ENCODE measurements around the gene TRDN. TPM values are rescaled to one million over a fixed set of nuclear protein-coding genes. Genes with fewer than 3 reads are reported as not detected.

Gene TRDN
- total RNA-seq, 1 experiment from 2014 or later = 39.8 TPM

DNA sequence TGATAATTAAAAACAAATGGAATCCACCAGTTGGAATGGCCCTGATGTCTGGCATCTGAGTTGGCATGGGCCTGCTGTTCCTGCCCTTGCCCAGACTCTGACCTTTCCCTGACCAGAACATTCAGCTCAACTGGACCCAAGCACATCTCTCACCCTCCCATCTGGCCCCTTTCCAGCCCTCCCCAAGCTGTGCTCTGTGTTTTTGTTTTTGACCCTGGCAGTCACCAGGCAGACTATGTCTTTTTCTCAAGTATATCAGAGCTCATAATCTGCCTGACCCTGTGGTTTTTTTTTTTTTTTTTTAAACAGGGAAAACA lies 117.6 kb downstream of the TRDN start (continued):
- TF ChIP-seq, protein P1, sequence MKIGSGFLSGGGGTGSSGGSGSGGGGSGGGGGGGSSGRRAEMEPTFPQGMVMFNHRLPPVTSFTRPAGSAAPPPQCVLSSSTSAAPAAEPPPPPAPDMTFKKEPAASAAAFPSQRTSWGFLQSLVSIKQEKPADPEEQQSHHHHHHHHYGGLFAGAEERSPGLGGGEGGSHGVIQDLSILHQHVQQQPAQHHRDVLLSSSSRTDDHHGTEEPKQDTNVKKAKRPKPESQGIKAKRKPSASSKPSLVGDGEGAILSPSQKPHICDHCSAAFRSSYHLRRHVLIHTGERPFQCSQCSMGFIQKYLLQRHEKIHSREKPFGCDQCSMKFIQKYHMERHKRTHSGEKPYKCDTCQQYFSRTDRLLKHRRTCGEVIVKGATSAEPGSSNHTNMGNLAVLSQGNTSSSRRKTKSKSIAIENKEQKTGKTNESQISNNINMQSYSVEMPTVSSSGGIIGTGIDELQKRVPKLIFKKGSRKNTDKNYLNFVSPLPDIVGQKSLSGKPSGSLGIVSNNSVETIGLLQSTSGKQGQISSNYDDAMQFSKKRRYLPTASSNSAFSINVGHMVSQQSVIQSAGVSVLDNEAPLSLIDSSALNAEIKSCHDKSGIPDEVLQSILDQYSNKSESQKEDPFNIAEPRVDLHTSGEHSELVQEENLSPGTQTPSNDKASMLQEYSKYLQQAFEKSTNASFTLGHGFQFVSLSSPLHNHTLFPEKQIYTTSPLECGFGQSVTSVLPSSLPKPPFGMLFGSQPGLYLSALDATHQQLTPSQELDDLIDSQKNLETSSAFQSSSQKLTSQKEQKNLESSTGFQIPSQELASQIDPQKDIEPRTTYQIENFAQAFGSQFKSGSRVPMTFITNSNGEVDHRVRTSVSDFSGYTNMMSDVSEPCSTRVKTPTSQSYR (CRISPR knock-in tag; IDR thresholded peaks at IDR 0.05) = no peak
- TF ChIP-seq TP53 (CRISPR knock-in tag; IDR thresholded peaks at IDR 0.05) (no peak), ELF4 (CRISPR knock-in tag; IDR thresholded peaks at IDR 0.05; ENCODE audit: low read depth) (no peak), FOXK1 (CRISPR knock-in tag; IDR thresholded peaks at IDR 0.05) (no peak), TCF7 (CRISPR knock-in tag; IDR thresholded peaks at IDR 0.05; ENCODE audit: low read depth) (no peak), ZNF396 (CRISPR knock-in tag; IDR thresholded peaks at IDR 0.05; ENCODE audit: borderline replicate concordance) (no peak), PRDM15 (CRISPR knock-in tag; IDR thresholded peaks at IDR 0.05) (no peak), ZNF263 (CRISPR knock-in tag; IDR thresholded peaks at IDR 0.05; ENCODE audit: low read depth) (no peak), NR3C1 (CRISPR knock-in tag; conservative IDR thresholded peaks at IDR 0.05; ENCODE audit: low read depth) (no peak), SMAD4 (CRISPR knock-in tag; IDR thresholded peaks at IDR 0.05) (no peak), GABPB1 (CRISPR knock-in tag; IDR thresholded peaks at IDR 0.05) (no peak)
- TF ChIP-seq, protein P2, sequence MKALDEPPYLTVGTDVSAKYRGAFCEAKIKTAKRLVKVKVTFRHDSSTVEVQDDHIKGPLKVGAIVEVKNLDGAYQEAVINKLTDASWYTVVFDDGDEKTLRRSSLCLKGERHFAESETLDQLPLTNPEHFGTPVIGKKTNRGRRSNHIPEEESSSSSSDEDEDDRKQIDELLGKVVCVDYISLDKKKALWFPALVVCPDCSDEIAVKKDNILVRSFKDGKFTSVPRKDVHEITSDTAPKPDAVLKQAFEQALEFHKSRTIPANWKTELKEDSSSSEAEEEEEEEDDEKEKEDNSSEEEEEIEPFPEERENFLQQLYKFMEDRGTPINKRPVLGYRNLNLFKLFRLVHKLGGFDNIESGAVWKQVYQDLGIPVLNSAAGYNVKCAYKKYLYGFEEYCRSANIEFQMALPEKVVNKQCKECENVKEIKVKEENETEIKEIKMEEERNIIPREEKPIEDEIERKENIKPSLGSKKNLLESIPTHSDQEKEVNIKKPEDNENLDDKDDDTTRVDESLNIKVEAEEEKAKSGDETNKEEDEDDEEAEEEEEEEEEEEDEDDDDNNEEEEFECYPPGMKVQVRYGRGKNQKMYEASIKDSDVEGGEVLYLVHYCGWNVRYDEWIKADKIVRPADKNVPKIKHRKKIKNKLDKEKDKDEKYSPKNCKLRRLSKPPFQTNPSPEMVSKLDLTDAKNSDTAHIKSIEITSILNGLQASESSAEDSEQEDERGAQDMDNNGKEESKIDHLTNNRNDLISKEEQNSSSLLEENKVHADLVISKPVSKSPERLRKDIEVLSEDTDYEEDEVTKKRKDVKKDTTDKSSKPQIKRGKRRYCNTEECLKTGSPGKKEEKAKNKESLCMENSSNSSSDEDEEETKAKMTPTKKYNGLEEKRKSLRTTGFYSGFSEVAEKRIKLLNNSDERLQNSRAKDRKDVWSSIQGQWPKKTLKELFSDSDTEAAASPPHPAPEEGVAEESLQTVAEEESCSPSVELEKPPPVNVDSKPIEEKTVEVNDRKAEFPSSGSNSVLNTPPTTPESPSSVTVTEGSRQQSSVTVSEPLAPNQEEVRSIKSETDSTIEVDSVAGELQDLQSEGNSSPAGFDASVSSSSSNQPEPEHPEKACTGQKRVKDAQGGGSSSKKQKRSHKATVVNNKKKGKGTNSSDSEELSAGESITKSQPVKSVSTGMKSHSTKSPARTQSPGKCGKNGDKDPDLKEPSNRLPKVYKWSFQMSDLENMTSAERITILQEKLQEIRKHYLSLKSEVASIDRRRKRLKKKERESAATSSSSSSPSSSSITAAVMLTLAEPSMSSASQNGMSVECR (CRISPR knock-in tag; IDR thresholded peaks at IDR 0.05; ENCODE audit: borderline replicate concordance) = no peak

- ChIA-PET POLR2A (no interaction called here), CTCF (interaction anchor here (0.8 to 2.2 kb wide), 3 partner anchors 11 to 196 kb away, joined by 3 to 10 read pairs (median 3); no protein-coding TSS in a partner anchor)
- Mint-ChIP-seq H3K4me3 (no peak overlapping the region), H3K27ac (peak overlapping the region; percentile 6; the same call in 1 of the 2 replicates), H3K36me3 (peaks cover 4% of the 10 kb centered on the region), H3K9me3 (no peaks in the 10 kb centered on the region), H3K27me3 (ENCODE audit: low read depth) (no peaks in the 10 kb centered on the region), H3K4me1 (peaks cover 28% of the 10 kb centered on the region)
- ATAC-seq (peak; percentile 48), DNase-seq (ENCODE audit: low spot score) (no peak)
- no peak for TF ChIP-seq CREM (CRISPR knock-in tag; IDR thresholded peaks at IDR 0.05)
- TF ChIP-seq USF2 (CRISPR knock-in tag; IDR thresholded peaks at IDR 0.05) = no peak
- TF ChIP-seq TEAD4 (CRISPR knock-in tag; IDR thresholded peaks at IDR 0.05) = no peak
- TF ChIP-seq E2F1 (CRISPR knock-in tag; IDR thresholded peaks at IDR 0.05) = no peak
- no peak for TF ChIP-seq USF1 (CRISPR knock-in tag; IDR thresholded peaks at IDR 0.05)
- TF ChIP-seq ATF6 (CRISPR knock-in tag; IDR thresholded peaks at IDR 0.05) = no peak
- TF ChIP-seq ZNF263 (CRISPR knock-in tag; IDR thresholded peaks at IDR 0.05; ENCODE audit: low read depth) = no peak
These were observed 118.1 kb downstream of the TRDN start for GRCh38 chr6:123518441-123519188.
